Panc1 (cell line): ENCODE data around the gene GPC1.

ENCODE experiments used
- CTCF ChIP-seq: fragments of 450-650 bp; IDR thresholded peaks from 2 replicates; pipeline ENCODE4 v1.5.1; 2017; ENCODE audit warnings: mild to moderate bottlenecking
- POLR2AphosphoS5 ChIP-seq: IDR thresholded peaks from 2 replicates; pipeline ENCODE4 v1.6.1; 2012; ENCODE audit warnings: mild to moderate bottlenecking, low read depth, low read length, moderate library complexity
- SIN3A ChIP-seq: IDR thresholded peaks from 2 replicates; pipeline ENCODE4 v1.6.1; 2012; ENCODE audit warnings: low read depth, mild to moderate bottlenecking, low read length, moderate library complexity, borderline replicate concordance; ENCODE audit not compliant: insufficient read depth
- TCF7L2 ChIP-seq: IDR thresholded peaks from 2 replicates; pipeline ENCODE4 v1.6.1; 2011; ENCODE audit warnings: mild to moderate bottlenecking, low read depth, low read length, inconsistent platforms

- no peak for TF ChIP-seq CTCF
- TF ChIP-seq POLR2AphosphoS5 = no peak
- no peak for TF ChIP-seq TCF7L2
- no peak for TF ChIP-seq SIN3A
Measured at GRCh38 chr2:240514631-240515030, 79.2 kb downstream of the GPC1 start.
